Retinal pigment epithelial cell (primary cell): ENCODE data around the gene COL12A1.

ENCODE experiments used
- DNase-seq: peaks from one replicate; pipeline ENCODE4 v3.0.0-alpha.2; 2010; ENCODE audit warnings: low read depth
- H3K4me3 ChIP-seq: 2 replicates; pipeline ENCODE4 v1.5.1; 2011; ENCODE audit warnings: mild to moderate bottlenecking, low read length, control low read depth, moderate library complexity
- CTCF ChIP-seq: conservative IDR thresholded peaks from 2 replicates; pipeline ENCODE4 v1.5.1; 2011; ENCODE audit warnings: low read depth, low read length, control low read depth, inconsistent platforms

COL12A1 gene

GRCh38 chr6:75223428-75223827 lies 17.6 kb upstream of the COL12A1 start:
- no peak for DNase-seq
- no peak for TF ChIP-seq CTCF
- no peak overlapping the region for H3K4me3 ChIP-seq

GRCh38 chr6:75222261-75222660 lies 16.4 kb upstream of the COL12A1 start:
- TF ChIP-seq CTCF, result no peak

GRCh38 chr6:75221116-75221515 lies 15.3 kb upstream of the COL12A1 start:
- TF ChIP-seq CTCF, result no peak
- no peak for DNase-seq
- H3K4me3 ChIP-seq, result no peak overlapping the region

More at GRCh38 chr6:75222261-75222660, 16.4 kb upstream of the COL12A1 start:
- DNase-seq, result no peak
- no peak overlapping the region for H3K4me3 ChIP-seq

- H3K4me3 ChIP-seq, result no peak overlapping the region
- DNase-seq, result no peak
- no peak for TF ChIP-seq CTCF
These were observed 14.5 kb upstream of the COL12A1 start for GRCh38 chr6:75220357-75220756.

GRCh38 chr6:75219263-75219662 lies 13.4 kb upstream of the COL12A1 start:
- TF ChIP-seq CTCF, result no peak
- no peak for DNase-seq

GRCh38 chr6:75217193-75217592 lies 11.3 kb upstream of the COL12A1 start:
- TF ChIP-seq CTCF, result no peak
- no peak for DNase-seq
- H3K4me3 ChIP-seq, result no peak overlapping the region

More at GRCh38 chr6:75219263-75219662, 13.4 kb upstream of the COL12A1 start:
- no peak overlapping the region for H3K4me3 ChIP-seq

- no peak overlapping the region for H3K4me3 ChIP-seq
- no peak for DNase-seq
- no peak for TF ChIP-seq CTCF
These were observed 9.4 kb upstream of the COL12A1 start for GRCh38 chr6:75215291-75215690.
